GM23338 (cell line): ENCODE results near the gene ADGRB3. TPM values are rescaled to one million over a fixed set of nuclear protein-coding genes. Genes with fewer than 3 reads are reported as not detected.

Source experiments
- CREB1 ChIP-seq: fragments of 250-450 bp; sonication (Bioruptor Pico); IDR thresholded peaks from 2 replicates; pipeline ENCODE4 v1.5.0; 2020; ENCODE audit warnings: low read depth, mild to moderate bottlenecking, moderate library complexity
- EZH2 ChIP-seq: fragments of 200-600 bp; sonication (generic); IDR thresholded peaks from one replicate; pipeline ENCODE4 v1.8.0; 2017; ENCODE audit warnings: antibody characterized with exemption, mild to moderate bottlenecking, low read depth; ENCODE audit not compliant: unreplicated experiment
- JUNB ChIP-seq: IDR thresholded peaks from one replicate; pipeline ENCODE4 v1.6.1; 2016; ENCODE audit warnings: antibody characterized with exemption; ENCODE audit not compliant: unreplicated experiment
- NANOG ChIP-seq: IDR thresholded peaks from 2 replicates; pipeline ENCODE4 v1.6.1; 2016; ENCODE audit warnings: antibody characterized with exemption, borderline replicate concordance
- REST ChIP-seq: IDR thresholded peaks from one replicate; pipeline ENCODE4 v1.6.1; 2018; ENCODE audit warnings: antibody characterized with exemption; ENCODE audit not compliant: unreplicated experiment
- STAT1 ChIP-seq: IDR thresholded peaks from one replicate; pipeline ENCODE4 v1.6.1; 2016; ENCODE audit warnings: antibody characterized with exemption; ENCODE audit not compliant: unreplicated experiment
- ZNF114 ChIP-seq: fragments of 250-450 bp; sonication (Bioruptor Pico); IDR thresholded peaks from 2 replicates; pipeline ENCODE4 v1.5.0; 2020; ENCODE audit warnings: mild to moderate bottlenecking, moderate library complexity
- ZNF331 ChIP-seq: fragments of 250-450 bp; sonication (Bioruptor Pico); IDR thresholded peaks from 2 replicates; pipeline ENCODE4 v1.5.0; 2020; ENCODE audit warnings: low read depth, mild to moderate bottlenecking, moderate library complexity
- polyA plus RNA-seq: library from polyadenylated mRNA; unstranded; fragments of >200 nt; fragmentation: Nextera tagmentation; extraction: Ambion mirVana; gene quantifications from 2 replicates; pipeline ENCODE4 v1.2.1, GENCODE V29; 2016
- total RNA-seq: library from RNA; depleted of rRNA; stranded (reverse); fragments of >200 nt; shearing (Covaris generic); gene quantifications from 2 replicates; pipeline ENCODE4 v1.2.3, GENCODE V29; 2014
- TF ChIP-seq, protein P1 (sequence below): fragments of 250-450 bp; sonication (Bioruptor Pico); IDR thresholded peaks from 2 replicates; pipeline ENCODE4 v1.5.0; 2020; ENCODE audit warnings: mild to moderate bottlenecking, moderate library complexity
- TF ChIP-seq, protein P2 (sequence below): IDR thresholded peaks from 2 replicates; pipeline ENCODE4 v1.6.1; 2016; ENCODE audit warnings: antibody characterized with exemption

The ADGRB3 gene
- total and polyA plus RNA-seq, 2 experiments from 2014 or later: 0.92 to 4.0 TPM

DNA sequence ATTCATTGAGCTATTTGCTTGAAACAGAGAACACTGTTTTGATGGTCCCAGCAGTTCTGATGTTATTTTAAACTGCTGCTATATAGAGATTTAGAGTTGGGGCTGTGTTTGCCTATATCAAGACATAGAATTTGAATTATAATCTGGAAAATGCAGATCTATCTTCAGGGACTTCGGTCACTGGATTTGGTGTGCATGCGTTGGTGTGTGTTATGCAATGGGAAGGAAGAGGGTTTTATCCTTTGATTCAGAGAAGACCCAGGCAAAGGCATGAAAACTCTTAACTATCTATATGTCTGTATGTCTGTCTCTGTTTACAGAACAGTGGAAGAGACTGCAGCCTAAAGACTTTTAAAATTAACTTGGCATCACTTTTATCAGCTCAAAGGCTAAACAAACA lies 2.0 kb downstream of the ADGRB3 start (continued):
- TF ChIP-seq, protein P1, sequence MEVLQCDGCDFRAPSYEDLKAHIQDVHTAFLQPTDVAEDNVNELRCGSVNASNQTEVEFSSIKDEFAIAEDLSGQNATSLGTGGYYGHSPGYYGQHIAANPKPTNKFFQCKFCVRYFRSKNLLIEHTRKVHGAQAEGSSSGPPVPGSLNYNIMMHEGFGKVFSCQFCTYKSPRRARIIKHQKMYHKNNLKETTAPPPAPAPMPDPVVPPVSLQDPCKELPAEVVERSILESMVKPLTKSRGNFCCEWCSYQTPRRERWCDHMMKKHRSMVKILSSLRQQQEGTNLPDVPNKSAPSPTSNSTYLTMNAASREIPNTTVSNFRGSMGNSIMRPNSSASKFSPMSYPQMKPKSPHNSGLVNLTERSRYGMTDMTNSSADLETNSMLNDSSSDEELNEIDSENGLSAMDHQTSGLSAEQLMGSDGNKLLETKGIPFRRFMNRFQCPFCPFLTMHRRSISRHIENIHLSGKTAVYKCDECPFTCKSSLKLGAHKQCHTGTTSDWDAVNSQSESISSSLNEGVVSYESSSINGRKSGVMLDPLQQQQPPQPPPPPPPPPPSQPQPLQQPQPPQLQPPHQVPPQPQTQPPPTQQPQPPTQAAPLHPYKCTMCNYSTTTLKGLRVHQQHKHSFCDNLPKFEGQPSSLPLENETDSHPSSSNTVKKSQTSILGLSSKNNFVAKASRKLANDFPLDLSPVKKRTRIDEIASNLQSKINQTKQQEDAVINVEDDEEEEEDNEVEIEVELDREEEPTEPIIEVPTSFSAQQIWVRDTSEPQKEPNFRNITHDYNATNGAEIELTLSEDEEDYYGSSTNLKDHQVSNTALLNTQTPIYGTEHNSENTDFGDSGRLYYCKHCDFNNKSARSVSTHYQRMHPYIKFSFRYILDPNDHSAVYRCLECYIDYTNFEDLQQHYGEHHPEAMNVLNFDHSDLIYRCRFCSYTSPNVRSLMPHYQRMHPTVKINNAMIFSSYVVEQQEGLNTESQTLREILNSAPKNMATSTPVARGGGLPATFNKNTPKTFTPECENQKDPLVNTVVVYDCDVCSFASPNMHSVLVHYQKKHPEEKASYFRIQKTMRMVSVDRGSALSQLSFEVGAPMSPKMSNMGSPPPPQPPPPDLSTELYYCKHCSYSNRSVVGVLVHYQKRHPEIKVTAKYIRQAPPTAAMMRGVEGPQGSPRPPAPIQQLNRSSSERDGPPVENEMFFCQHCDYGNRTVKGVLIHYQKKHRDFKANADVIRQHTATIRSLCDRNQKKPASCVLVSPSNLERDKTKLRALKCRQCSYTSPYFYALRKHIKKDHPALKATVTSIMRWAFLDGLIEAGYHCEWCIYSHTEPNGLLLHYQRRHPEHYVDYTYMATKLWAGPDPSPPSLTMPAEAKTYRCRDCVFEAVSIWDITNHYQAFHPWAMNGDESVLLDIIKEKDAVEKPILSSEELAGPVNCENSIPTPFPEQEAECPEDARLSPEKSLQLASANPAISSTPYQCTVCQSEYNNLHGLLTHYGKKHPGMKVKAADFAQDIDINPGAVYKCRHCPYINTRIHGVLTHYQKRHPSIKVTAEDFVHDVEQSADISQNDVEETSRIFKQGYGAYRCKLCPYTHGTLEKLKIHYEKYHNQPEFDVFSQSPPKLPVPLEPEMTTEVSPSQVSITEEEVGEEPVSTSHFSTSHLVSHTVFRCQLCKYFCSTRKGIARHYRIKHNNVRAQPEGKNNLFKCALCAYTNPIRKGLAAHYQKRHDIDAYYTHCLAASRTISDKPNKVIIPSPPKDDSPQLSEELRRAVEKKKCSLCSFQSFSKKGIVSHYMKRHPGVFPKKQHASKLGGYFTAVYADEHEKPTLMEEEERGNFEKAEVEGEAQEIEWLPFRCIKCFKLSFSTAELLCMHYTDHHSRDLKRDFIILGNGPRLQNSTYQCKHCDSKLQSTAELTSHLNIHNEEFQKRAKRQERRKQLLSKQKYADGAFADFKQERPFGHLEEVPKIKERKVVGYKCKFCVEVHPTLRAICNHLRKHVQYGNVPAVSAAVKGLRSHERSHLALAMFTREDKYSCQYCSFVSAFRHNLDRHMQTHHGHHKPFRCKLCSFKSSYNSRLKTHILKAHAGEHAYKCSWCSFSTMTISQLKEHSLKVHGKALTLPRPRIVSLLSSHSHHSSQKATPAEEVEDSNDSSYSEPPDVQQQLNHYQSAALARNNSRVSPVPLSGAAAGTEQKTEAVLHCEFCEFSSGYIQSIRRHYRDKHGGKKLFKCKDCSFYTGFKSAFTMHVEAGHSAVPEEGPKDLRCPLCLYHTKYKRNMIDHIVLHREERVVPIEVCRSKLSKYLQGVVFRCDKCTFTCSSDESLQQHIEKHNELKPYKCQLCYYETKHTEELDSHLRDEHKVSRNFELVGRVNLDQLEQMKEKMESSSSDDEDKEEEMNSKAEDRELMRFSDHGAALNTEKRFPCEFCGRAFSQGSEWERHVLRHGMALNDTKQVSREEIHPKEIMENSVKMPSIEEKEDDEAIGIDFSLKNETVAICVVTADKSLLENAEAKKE (CRISPR knock-in tag): no peak
- no peak for TF ChIP-seq ZNF114 (CRISPR knock-in tag)
- no peak for TF ChIP-seq JUNB
- no peak for TF ChIP-seq EZH2
- TF ChIP-seq STAT1: no peak
- TF ChIP-seq NANOG: no peak
- no peak for TF ChIP-seq REST
- TF ChIP-seq, protein P2, sequence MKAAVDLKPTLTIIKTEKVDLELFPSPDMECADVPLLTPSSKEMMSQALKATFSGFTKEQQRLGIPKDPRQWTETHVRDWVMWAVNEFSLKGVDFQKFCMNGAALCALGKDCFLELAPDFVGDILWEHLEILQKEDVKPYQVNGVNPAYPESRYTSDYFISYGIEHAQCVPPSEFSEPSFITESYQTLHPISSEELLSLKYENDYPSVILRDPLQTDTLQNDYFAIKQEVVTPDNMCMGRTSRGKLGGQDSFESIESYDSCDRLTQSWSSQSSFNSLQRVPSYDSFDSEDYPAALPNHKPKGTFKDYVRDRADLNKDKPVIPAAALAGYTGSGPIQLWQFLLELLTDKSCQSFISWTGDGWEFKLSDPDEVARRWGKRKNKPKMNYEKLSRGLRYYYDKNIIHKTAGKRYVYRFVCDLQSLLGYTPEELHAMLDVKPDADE: no peak
- no peak for TF ChIP-seq CREB1 (CRISPR knock-in tag)
- no peak for TF ChIP-seq ZNF331 (CRISPR knock-in tag)
